OCI-LY1 (cell line): Measurements from ENCODE around the gene MB.
"Not testable (repeated sequence)": the region's sequence is repeated elsewhere in the genome, so short reads cannot be mapped to it uniquely, and the experiment has no call there.

ENCODE experiments used
- EZH2 ChIP-seq: fragments of 200-600 bp; sonication (generic), shearing (Covaris generic); IDR thresholded peaks from 2 replicates; pipeline ENCODE4 v1.8.0; 2017; ENCODE audit warnings: borderline replicate concordance, mixed run types, mild to moderate bottlenecking, antibody characterized with exemption, low read length, moderate library complexity, mixed read lengths
- TF ChIP-seq, protein P1 (sequence below): fragments of 200-600 bp; sonication (generic), shearing (Covaris generic); IDR thresholded peaks from 2 replicates; pipeline ENCODE4 v1.5.1; 2017; ENCODE audit warnings: mild to moderate bottlenecking, antibody characterized with exemption, low read length, moderate library complexity, mixed read lengths

DNA sequence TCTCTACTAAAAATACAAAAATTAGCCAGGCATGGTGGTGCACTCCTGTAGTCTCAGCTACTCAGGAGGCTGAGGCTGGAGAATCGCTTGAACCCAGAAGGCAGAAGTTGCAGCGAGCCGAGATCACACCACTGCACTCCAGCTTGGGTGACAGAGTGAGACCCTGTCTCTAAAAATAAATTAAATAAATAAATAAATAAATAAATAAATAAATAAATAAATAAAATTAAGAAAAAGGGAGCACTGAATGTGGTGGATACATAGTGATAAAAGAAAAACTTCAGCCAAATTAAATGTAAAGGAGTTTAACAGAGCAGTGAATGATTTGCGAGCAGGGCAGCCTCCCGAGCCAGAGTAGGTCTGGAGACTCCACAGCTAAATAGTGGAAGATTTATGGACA lies 6.8 kb upstream of the MB start:
- TF ChIP-seq, protein P1, sequence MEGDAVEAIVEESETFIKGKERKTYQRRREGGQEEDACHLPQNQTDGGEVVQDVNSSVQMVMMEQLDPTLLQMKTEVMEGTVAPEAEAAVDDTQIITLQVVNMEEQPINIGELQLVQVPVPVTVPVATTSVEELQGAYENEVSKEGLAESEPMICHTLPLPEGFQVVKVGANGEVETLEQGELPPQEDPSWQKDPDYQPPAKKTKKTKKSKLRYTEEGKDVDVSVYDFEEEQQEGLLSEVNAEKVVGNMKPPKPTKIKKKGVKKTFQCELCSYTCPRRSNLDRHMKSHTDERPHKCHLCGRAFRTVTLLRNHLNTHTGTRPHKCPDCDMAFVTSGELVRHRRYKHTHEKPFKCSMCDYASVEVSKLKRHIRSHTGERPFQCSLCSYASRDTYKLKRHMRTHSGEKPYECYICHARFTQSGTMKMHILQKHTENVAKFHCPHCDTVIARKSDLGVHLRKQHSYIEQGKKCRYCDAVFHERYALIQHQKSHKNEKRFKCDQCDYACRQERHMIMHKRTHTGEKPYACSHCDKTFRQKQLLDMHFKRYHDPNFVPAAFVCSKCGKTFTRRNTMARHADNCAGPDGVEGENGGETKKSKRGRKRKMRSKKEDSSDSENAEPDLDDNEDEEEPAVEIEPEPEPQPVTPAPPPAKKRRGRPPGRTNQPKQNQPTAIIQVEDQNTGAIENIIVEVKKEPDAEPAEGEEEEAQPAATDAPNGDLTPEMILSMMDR = not testable (repeated sequence)
- not testable (repeated sequence) for TF ChIP-seq EZH2
